Activated naive CD8-positive, alpha-beta T cell treated with anti-CD3 and anti-CD28 coated beads, Interleukin-2, amount 10 ng/mL, durations not matched to agents 7 days and 5 days (primary cell): ENCODE measurements around the gene ZNF514. TPM values are rescaled to one million over a fixed set of nuclear protein-coding genes. Genes with fewer than 3 reads are reported as not detected.

Source experiments
- ATAC-seq: fragments of 150-1000 bp; cut with Tn5 transposase; one replicate; pipeline ENCODE4 v1.10.0; 2021; ENCODE audit warnings: low read depth, moderate library complexity
- POLR2A ChIA-PET: fragments of 350-600 bp; sonication (Branson Sonifier 250); formaldehyde crosslinking; loops from one replicate; lab custom pipeline; 2021; ENCODE audit warnings: antibody characterized with exemption; lab: Charles Lee
- DNase-seq: peaks from one replicate; pipeline ENCODE4 v3.0.0; 2021
- H3K27ac Mint-ChIP-seq: one replicate; pipeline ENCODE4 v1.8.0; 2022; ENCODE audit warnings: mild to moderate bottlenecking, mixed read lengths
- H3K27me3 Mint-ChIP-seq: one replicate; pipeline ENCODE4 v1.8.0; 2022; ENCODE audit warnings: mild to moderate bottlenecking, moderate library complexity, mixed read lengths
- H3K36me3 Mint-ChIP-seq: one replicate; pipeline ENCODE4 v1.8.0; 2021; ENCODE audit warnings: mild to moderate bottlenecking, mixed read lengths
- H3K4me1 Mint-ChIP-seq: one replicate; pipeline ENCODE4 v1.8.0; 2021; ENCODE audit warnings: mixed read lengths
- H3K4me3 Mint-ChIP-seq: one replicate; pipeline ENCODE4 v1.8.0; 2022; ENCODE audit warnings: mild to moderate bottlenecking, moderate library complexity, mixed read lengths
- H3K9me3 Mint-ChIP-seq: one replicate; pipeline ENCODE4 v1.8.0; 2021; ENCODE audit warnings: mixed read lengths
- total RNA-seq, 2 experiments: library from RNA; stranded (reverse); gene quantifications; one replicate each; pipeline ENCODE4 v1.2.3, GENCODE V29; 2021

Gene ZNF514
- total RNA-seq, 2 experiments from 2014 or later, result 22.7 to 26.7 TPM

DNA sequence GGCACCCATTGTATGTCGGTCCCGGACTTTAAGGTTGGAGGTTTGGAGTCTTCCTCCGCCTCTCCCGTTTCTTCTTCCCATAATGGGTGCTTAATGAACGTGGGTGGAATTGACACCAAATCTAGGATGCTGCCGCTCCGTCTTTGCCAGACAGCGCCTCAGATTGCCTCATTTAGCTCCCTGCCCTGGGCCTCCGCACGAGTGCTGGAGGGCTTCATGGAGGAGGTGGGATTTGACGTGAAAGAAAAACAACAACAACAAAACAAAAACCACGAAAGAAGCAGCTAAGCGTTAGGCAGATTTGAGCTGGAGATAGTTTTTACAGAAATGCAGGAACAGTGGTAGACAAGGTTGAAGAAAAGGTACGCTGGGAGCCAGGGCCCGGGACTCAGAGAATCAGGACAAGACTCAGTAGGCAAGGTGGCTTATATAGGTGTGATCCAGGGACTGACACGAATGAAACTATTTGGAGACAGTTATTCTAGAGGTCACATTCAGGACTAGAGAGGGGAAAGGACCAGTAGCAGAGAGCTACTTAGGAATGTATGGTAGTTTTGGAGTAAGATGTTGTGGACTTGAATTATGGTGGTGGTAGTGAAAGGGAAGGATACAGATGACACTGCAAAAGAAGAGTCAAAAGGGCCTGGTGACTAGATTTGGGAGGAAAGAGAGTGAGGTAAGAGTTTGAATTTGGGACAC, 6.6 kb upstream of the ZNF514 start:
- no peak for DNase-seq
- H3K9me3 Mint-ChIP-seq, result peaks cover 3% of the 10 kb centered on the region
- POLR2A ChIA-PET, result interaction anchor here (0.6 to 1.8 kb wide), 4 partner anchors 9 to 140 kb away, joined by 3 to 4 read pairs (median 4); partner anchors contain the start of genes MAL and MRPS5
- H3K4me1 Mint-ChIP-seq, result peaks cover 18% of the 10 kb centered on the region
- peak overlapping the region; percentile 90 for H3K27ac Mint-ChIP-seq
- H3K4me3 Mint-ChIP-seq, result peak overlapping the region; percentile 99
- H3K27me3 Mint-ChIP-seq, result no peaks in the 10 kb centered on the region
- H3K36me3 Mint-ChIP-seq, result peaks cover 12% of the 10 kb centered on the region
- no peak for ATAC-seq

- POLR2A ChIA-PET, result interaction anchor here (0.6 to 1.8 kb wide), 7 partner anchors 9 to 238 kb away, joined by 3 to 8 read pairs (median 4); partner anchors contain the start of genes MAL and MRPS5
- Mint-ChIP-seq H3K27ac (peak within 1 kb of the TSS; percentile 90), H3K4me1 (peaks cover 18% of the 10 kb centered on the region), H3K36me3 (peaks cover 12% of the 10 kb centered on the region), H3K4me3 (peak within 1 kb of the TSS; percentile 99), H3K27me3 (no peaks in the 10 kb centered on the region), H3K9me3 (peaks cover 3% of the 10 kb centered on the region)
- peak; percentile 98 for ATAC-seq
- peak; percentile 94 for DNase-seq
These were observed 5.9 kb upstream of the ZNF514 start, which contains the start of gene ZNF2 for GRCh38 chr2:95165371-95166064. TSS of gene ZNF2 (plus strand) at chr2:95165809. CDS start at chr2:95176227, 10,418 bp downstream.

DNA sequence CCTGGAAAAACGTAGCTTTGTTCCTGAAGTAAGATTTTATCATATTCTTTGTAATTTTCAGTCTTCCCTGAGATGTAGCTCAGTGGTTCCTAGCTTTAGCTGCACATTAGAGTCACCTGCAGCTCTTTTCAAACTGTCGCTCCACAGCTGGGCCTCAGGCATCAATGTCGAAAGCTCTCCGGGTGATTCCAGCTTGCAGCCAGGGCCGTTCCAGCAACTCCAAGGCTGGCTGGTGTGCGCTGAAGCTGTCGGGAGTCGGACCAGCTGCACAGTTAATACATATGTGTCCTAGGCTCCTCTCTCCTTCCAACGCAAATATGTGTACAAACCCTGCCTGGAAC, 5.4 kb upstream of the ZNF514 start:
- no peak for DNase-seq
- Mint-ChIP-seq H3K9me3 (peaks cover 3% of the 10 kb centered on the region), H3K4me3 (peak overlapping the region; percentile 99), H3K4me1 (peaks cover 20% of the 10 kb centered on the region), H3K36me3 (peaks cover 12% of the 10 kb centered on the region), H3K27me3 (no peaks in the 10 kb centered on the region), H3K27ac (peak overlapping the region; percentile 90)
- POLR2A ChIA-PET, result interaction anchor here (0.8 to 1.8 kb wide), 6 partner anchors 9 to 239 kb away, joined by 3 to 8 read pairs (median 5); partner anchors contain the start of gene MRPS5
- ATAC-seq, result peak; percentile 2

DNA sequence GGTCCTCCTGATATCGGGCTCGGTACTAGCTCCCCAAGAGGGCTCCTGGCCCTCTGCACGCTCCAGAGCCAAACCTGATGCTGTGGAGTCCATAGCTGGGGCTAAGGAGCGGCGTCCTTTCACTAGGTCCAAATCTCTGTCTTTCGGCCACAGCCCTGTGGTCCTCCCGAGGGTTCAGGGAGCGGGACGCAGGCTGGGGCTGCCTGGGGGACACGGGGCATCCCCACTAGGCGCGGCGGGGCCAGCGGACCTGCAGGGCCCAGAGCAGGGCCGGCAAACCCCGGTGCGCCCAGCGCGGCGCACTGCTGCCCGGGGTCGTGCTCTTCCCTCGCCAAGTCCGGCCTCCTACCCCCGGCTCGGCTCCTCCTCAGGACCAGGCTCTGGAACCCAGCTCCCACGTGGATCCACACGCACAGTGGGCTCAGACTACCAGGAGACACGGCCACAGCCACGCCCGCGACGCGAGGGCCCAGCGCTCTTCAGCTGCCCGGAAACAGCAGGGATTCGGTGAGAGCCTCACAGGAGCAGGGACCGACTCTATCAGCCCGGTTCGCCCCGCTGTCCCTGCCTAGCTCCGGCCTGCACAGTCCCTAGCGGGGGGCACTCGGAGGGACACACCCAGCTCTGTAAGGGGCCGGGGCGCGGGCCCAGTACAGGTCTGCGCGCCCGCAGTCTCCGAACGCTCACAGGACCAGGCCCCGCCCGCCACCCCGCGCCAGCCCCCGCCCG, 593 bp downstream of the ZNF514 start:
- Mint-ChIP-seq H3K4me1 (peaks cover 7% of the 10 kb centered on the region), H3K27me3 (no peaks in the 10 kb centered on the region), H3K4me3 (peak overlapping the region; percentile 87), H3K9me3 (peaks cover 10% of the 10 kb centered on the region), H3K27ac (peak overlapping the region; percentile 74), H3K36me3 (peaks cover 33% of the 10 kb centered on the region)
- POLR2A ChIA-PET, result interaction anchor here (0.7 to 2.1 kb wide), 4 partner anchors 38 to 136 kb away, joined by 3 to 16 read pairs (median 4); partner anchors contain the start of gene MRPS5
- DNase-seq (peak; percentile 66), ATAC-seq (peak; percentile 69)

DNA sequence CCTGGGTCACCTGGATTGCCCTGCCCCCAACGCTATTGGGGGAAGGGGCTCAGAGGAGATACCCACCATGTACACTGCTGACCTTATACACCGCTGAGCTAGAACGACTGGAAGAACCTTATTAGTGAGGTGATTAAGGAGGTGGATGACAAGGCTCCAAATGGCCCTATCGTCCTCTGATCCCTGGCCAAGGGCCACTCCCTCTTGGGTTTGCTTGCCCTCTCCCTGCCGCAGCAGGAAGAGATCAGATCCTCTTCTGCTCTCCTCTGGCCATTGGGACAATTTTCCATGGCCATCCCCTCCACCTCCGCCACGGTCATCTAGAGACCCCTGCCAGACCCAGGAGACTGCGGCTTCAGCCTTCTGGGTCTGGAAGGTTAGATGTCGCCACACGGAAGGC, 1.2 kb downstream of the ZNF514 start:
- peak overlapping the region; percentile 87 for H3K4me3 Mint-ChIP-seq
- H3K36me3 Mint-ChIP-seq, result peaks cover 39% of the 10 kb centered on the region
- no peaks in the 10 kb centered on the region for H3K27me3 Mint-ChIP-seq
- no peak overlapping the region for H3K27ac Mint-ChIP-seq
- peaks cover 5% of the 10 kb centered on the region for H3K4me1 Mint-ChIP-seq
- ATAC-seq, result no peak
- H3K9me3 Mint-ChIP-seq, result peaks cover 14% of the 10 kb centered on the region
- POLR2A ChIA-PET, result interaction anchor here (2.1 kb wide), 1 partner anchor 37 kb away, joined by 16 read pairs; the partner anchor contains the start of gene MRPS5
- DNase-seq, result no peak

GRCh38 chr2:95149397-95149984, 10.2 kb downstream of the ZNF514 start:
- Mint-ChIP-seq H3K9me3 (peaks cover 59% of the 10 kb centered on the region), H3K27ac (no peak overlapping the region), H3K36me3 (peaks cover 73% of the 10 kb centered on the region), H3K27me3 (no peaks in the 10 kb centered on the region), H3K4me3 (no peak overlapping the region), H3K4me1 (no peaks in the 10 kb centered on the region)
- no peak for ATAC-seq
- POLR2A ChIA-PET, result no interaction called here
- no peak for DNase-seq

- POLR2A ChIA-PET, result no interaction called here
- DNase-seq (no peak), ATAC-seq (no peak)
- Mint-ChIP-seq H3K27me3 (no peaks in the 10 kb centered on the region), H3K9me3 (peaks cover 43% of the 10 kb centered on the region), H3K36me3 (peaks cover 30% of the 10 kb centered on the region), H3K27ac (no peak overlapping the region), H3K4me3 (no peak overlapping the region), H3K4me1 (no peaks in the 10 kb centered on the region)
These were observed 15.8 kb downstream of the ZNF514 start for GRCh38 chr2:95143838-95144237.

GRCh38 chr2:95138702-95139101, 20.9 kb downstream of the ZNF514 start:
- DNase-seq (no peak), ATAC-seq (no peak)
- Mint-ChIP-seq H3K36me3 (peaks cover 8% of the 10 kb centered on the region), H3K9me3 (peaks cover 18% of the 10 kb centered on the region), H3K4me1 (no peaks in the 10 kb centered on the region), H3K27me3 (no peaks in the 10 kb centered on the region), H3K27ac (no peak overlapping the region), H3K4me3 (no peak overlapping the region)
- POLR2A ChIA-PET, result no interaction called here

DNA sequence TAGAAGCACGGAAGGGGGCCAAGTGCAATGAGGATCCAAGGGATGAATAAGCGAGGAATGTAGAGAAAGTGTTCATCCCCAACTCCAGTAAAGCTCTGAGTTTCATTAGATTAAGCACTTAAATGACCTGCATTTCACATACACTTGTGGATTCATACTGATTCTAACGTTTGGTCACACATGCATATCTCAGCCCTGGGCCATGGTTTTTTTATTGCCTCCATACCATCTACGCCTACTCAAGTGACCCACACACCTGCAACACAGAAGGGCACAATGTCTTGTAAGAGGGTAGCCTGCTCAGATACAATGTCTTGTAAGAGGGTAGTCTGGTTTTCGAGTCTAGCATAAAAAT, 37.5 kb downstream of the ZNF514 start:
- H3K9me3 Mint-ChIP-seq, result peaks cover 5% of the 10 kb centered on the region
- no peak for ATAC-seq
- peaks cover 11% of the 10 kb centered on the region for H3K36me3 Mint-ChIP-seq
- peaks cover 40% of the 10 kb centered on the region for H3K4me1 Mint-ChIP-seq
- H3K27ac Mint-ChIP-seq, result peak overlapping the region; percentile 93
- peak overlapping the region; percentile 94 for H3K4me3 Mint-ChIP-seq
- DNase-seq, result no peak
- POLR2A ChIA-PET, result interaction anchor here (0.6 to 3.9 kb wide), 8 partner anchors 10 to 100 kb away, joined by 3 to 16 read pairs (median 6); partner anchors contain the start of genes MAL and ZNF514
- H3K27me3 Mint-ChIP-seq, result no peaks in the 10 kb centered on the region

DNA sequence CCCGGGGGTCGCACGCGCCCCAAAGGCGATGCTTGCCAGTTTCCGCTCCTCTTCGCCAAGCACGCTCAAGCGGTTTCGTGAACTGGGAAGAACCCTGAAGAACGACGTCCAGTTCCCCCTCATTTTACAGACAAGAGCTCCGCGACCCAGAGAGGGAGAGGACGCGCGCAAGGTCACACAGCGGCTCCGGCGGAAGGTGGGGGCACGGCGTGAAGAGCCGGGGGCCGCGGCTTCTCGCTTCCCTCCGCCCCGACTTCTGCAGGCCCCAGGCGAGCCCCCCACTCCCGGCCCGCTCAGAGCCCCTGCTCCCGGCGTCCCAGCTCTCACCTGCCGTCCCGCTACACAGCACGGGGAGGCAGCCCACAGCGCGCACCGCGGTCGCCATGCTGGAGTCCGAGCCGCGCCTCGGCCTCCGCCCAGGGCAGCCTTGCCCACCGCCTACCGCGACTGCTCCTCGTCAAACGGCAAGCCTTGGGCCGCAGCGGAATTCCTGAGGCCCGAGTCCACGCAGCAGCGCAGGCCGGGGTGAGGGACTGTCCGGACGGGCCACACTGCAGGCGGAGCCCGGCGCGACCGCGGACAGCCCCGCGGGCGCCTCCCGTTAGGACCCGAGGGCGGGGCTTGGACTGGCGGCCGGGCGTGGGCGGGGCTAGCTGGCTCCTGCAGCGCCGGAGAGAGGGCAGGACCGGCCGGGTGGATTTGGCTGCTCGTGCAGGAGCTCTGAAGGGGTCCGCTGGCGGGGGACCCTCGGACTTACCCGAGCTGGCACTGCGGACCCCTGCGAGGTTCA, 38.0 kb downstream of the ZNF514 start, which contains the start of gene MRPS5:
MRPS5 (minus strand) TSS at position 402 of the 790 bp plus-strand sequence; CDS start at position 385, 17 bp downstream.
- peak within 1 kb of the TSS; percentile 94 for H3K4me3 Mint-ChIP-seq
- POLR2A ChIA-PET, result interaction anchor here (0.5 to 3.9 kb wide), 11 partner anchors 9 to 100 kb away, joined by 3 to 16 read pairs (median 6); partner anchors contain the start of genes MAL, ZNF2 and ZNF514
- peak within 1 kb of the TSS; percentile 93 for H3K27ac Mint-ChIP-seq
- peaks cover 5% of the 10 kb centered on the region for H3K9me3 Mint-ChIP-seq
- H3K27me3 Mint-ChIP-seq, result no peaks in the 10 kb centered on the region
- DNase-seq, result peak; percentile 94
- peak; percentile 88 for ATAC-seq
- peaks cover 12% of the 10 kb centered on the region for H3K36me3 Mint-ChIP-seq
- H3K4me1 Mint-ChIP-seq, result peaks cover 41% of the 10 kb centered on the region

DNA sequence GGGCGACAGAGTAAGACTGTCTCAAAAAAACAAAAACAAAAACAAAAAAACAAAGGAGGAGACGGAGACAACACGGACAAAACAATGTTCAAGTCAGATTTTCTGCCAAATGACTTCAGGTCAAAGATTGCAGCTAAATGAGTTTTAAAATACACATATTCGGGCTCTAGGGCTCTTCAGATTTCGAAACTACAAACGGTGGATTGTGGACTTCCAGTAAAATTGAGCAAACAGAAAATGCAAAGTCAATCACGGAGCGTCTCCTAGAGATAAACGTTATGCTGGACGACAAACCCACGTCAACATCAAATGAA, 38.6 kb downstream of the ZNF514 start:
- Mint-ChIP-seq H3K36me3 (peaks cover 12% of the 10 kb centered on the region), H3K4me1 (peaks cover 41% of the 10 kb centered on the region), H3K4me3 (peak overlapping the region; percentile 94), H3K9me3 (peaks cover 1% of the 10 kb centered on the region), H3K27ac (peak overlapping the region; percentile 93), H3K27me3 (no peaks in the 10 kb centered on the region)
- ATAC-seq, result no peak
- POLR2A ChIA-PET, result interaction anchor here (0.5 to 3.9 kb wide), 9 partner anchors 38 to 99 kb away, joined by 3 to 16 read pairs (median 8); partner anchors contain the start of genes MAL, ZNF2 and ZNF514
- DNase-seq, result no peak

GRCh38 chr2:95115418-95115817, 44.2 kb downstream of the ZNF514 start:
- H3K27me3 Mint-ChIP-seq, result no peaks in the 10 kb centered on the region
- DNase-seq, result peak; percentile 70
- H3K27ac Mint-ChIP-seq, result peak overlapping the region; percentile 30
- no peaks in the 10 kb centered on the region for H3K9me3 Mint-ChIP-seq
- POLR2A ChIA-PET, result interaction anchor here (0.9 to 1.7 kb wide), 5 partner anchors 36 to 101 kb away, joined by 3 to 13 read pairs (median 5); partner anchors contain the start of gene MAL
- H3K4me1 Mint-ChIP-seq, result peaks cover 39% of the 10 kb centered on the region
- peaks cover 22% of the 10 kb centered on the region for H3K36me3 Mint-ChIP-seq
- H3K4me3 Mint-ChIP-seq, result peak overlapping the region; percentile 16
- ATAC-seq, result peak; percentile 98
